DND-41 (cell line): Measurements from ENCODE around the gene TMEM61.

Experiments used
- ATAC-seq: fragments of 200-7000 bp; cut with Tn5 transposase; 3 replicates; pipeline ENCODE4 v1.9.1; 2021; ENCODE audit warnings: low read depth; ENCODE audit not compliant: insufficient read depth
- DNase-seq: peaks from one replicate; pipeline ENCODE4 v3.0.0-alpha.2; 2020
- H2AFZ ChIP-seq: 2 replicates; pipeline ENCODE4 v1.6.0; 2012; ENCODE audit warnings: low read depth, low read length
- H3K27ac ChIP-seq: 2 replicates; pipeline ENCODE4 v1.5.1; 2012; ENCODE audit warnings: low read length, inconsistent platforms
- H3K27me3 ChIP-seq: fragments of 200-600 bp; sonication (generic); 2 replicates; pipeline ENCODE4 v1.6.0; 2012; ENCODE audit warnings: low read length, mild to moderate bottlenecking, inconsistent platforms; ENCODE audit not compliant: insufficient read depth, poor library complexity
- H3K36me3 ChIP-seq: 2 replicates; pipeline ENCODE4 v1.5.1; 2012; ENCODE audit warnings: low read length, inconsistent platforms; ENCODE audit not compliant: insufficient read depth
- H3K4me1 ChIP-seq: 2 replicates; pipeline ENCODE4 v1.5.1; 2012; ENCODE audit warnings: mild to moderate bottlenecking, low read length; ENCODE audit not compliant: insufficient read depth
- H3K4me2 ChIP-seq: 2 replicates; pipeline ENCODE4 v1.6.0; 2012; ENCODE audit warnings: mild to moderate bottlenecking, moderate library complexity, low read length, inconsistent platforms; ENCODE audit not compliant: insufficient read depth
- H3K4me3 ChIP-seq, 2 experiments: fragments of 200-600 bp in 1 of 2; shearing (Covaris generic) in 1 of 2; 2 replicates each; pipeline ENCODE4 v1.5.1; 2012 to 2016; ENCODE audit warnings: inconsistent platforms in 2 of 2, low read length in 2 of 2, mild to moderate bottlenecking in 2 of 2, low read depth in 1 of 2, moderate library complexity in 1 of 2
- H3K79me2 ChIP-seq: 2 replicates; pipeline ENCODE4 v1.6.0; 2012; ENCODE audit warnings: low read length, inconsistent platforms; ENCODE audit not compliant: insufficient read depth
- H3K9ac ChIP-seq: 2 replicates; pipeline ENCODE4 v1.6.0; 2012; ENCODE audit warnings: low read depth, mild to moderate bottlenecking, inconsistent platforms, low read length, moderate library complexity
- H3K9me3 ChIP-seq: 2 replicates; pipeline ENCODE4 v1.5.1; 2012; ENCODE audit warnings: low read length, moderate library complexity, mild to moderate bottlenecking, inconsistent platforms; ENCODE audit not compliant: insufficient read depth, severe bottlenecking
- H4K20me1 ChIP-seq: 2 replicates; pipeline ENCODE4 v1.6.0; 2012; ENCODE audit warnings: low read length; ENCODE audit not compliant: insufficient read depth
- CTCF ChIP-seq: IDR thresholded peaks from 2 replicates; pipeline ENCODE4 v1.5.1; 2012; ENCODE audit warnings: borderline replicate concordance, low read length, moderate library complexity, mild to moderate bottlenecking; ENCODE audit not compliant: poor library complexity, severe bottlenecking; ENCODE audit errors: extremely low read depth
- EZH2 ChIP-seq: IDR thresholded peaks from 3 replicates; pipeline ENCODE4 v1.6.1; 2012; ENCODE audit warnings: borderline replicate concordance, low read depth, mild to moderate bottlenecking, moderate library complexity, low read length, inconsistent platforms; ENCODE audit not compliant: severe bottlenecking

Gene TMEM61

GRCh38 chr1:55000110-55001085, 20.0 kb downstream of the TMEM61 start:
- ATAC-seq (no peak), DNase-seq (no peak)
- Histone ChIP-seq H3K27ac (no peak overlapping the region), H3K4me1 (no peaks in the 10 kb centered on the region), H2AFZ (no peak overlapping the region), H3K79me2 (no peaks in the 10 kb centered on the region), H4K20me1 (no peaks in the 10 kb centered on the region), H3K27me3 (no peaks in the 10 kb centered on the region), H3K9ac (no peak overlapping the region), H3K4me2 (no peak overlapping the region), H3K36me3 (no peaks in the 10 kb centered on the region), H3K9me3 (no peaks in the 10 kb centered on the region), H3K4me3 (no peak overlapping the region)
- no peak for TF ChIP-seq CTCF
- no peak for TF ChIP-seq EZH2

- no peak overlapping the region for H3K4me3 ChIP-seq
- H3K4me2 ChIP-seq, result no peak overlapping the region
- no peak for TF ChIP-seq CTCF
- DNase-seq, result no peak
- no peaks in the 10 kb centered on the region for H3K79me2 ChIP-seq
- no peak overlapping the region for H2AFZ ChIP-seq
- no peaks in the 10 kb centered on the region for H3K9me3 ChIP-seq
- no peak overlapping the region for H3K9ac ChIP-seq
- H3K4me1 ChIP-seq, result no peaks in the 10 kb centered on the region
- H3K36me3 ChIP-seq, result no peaks in the 10 kb centered on the region
- H4K20me1 ChIP-seq, result no peaks in the 10 kb centered on the region
- H3K27ac ChIP-seq, result no peak overlapping the region
- H3K27me3 ChIP-seq, result no peaks in the 10 kb centered on the region
- no peak for ATAC-seq
These were observed 20.9 kb downstream of the TMEM61 start for GRCh38 chr1:55001311-55001710.

- Histone ChIP-seq H3K79me2 (no peaks in the 10 kb centered on the region), H3K4me2 (no peak overlapping the region), H3K4me3 (no peak overlapping the region), H3K27me3 (no peaks in the 10 kb centered on the region), H3K4me1 (no peaks in the 10 kb centered on the region), H4K20me1 (no peaks in the 10 kb centered on the region), H3K36me3 (no peaks in the 10 kb centered on the region), H3K9me3 (no peaks in the 10 kb centered on the region), H3K27ac (no peak overlapping the region), H3K9ac (no peak overlapping the region), H2AFZ (no peak overlapping the region)
- no peak for TF ChIP-seq CTCF
- TF ChIP-seq EZH2, result no peak
- DNase-seq, result no peak
- ATAC-seq, result no peak
These were observed 22.3 kb downstream of the TMEM61 start for GRCh38 chr1:55002686-55003085.
